Activated CD4-positive, alpha-beta T cell treated with anti-CD3 and anti-CD28 coated beads, Interleukin-2, amount 10 ng/mL, durations not matched to agents 7 days and 5 days (primary cell): ENCODE data around the gene EMSY. TPM values are rescaled to one million over a fixed set of nuclear protein-coding genes. Genes with fewer than 3 reads are reported as not detected.
"Not testable (repeated sequence)": the region's sequence is repeated elsewhere in the genome, so short reads cannot be mapped to it uniquely, and the experiment has no call there.

ENCODE experiments used
- CTCF ChIA-PET: fragments of 350-600 bp; sonication (Branson Sonifier 250); formaldehyde crosslinking; loops from one replicate; lab custom pipeline; 2021; ENCODE audit warnings: antibody characterized with exemption; lab: Charles Lee
- POLR2A ChIA-PET: fragments of 350-600 bp; sonication (Branson Sonifier 250); formaldehyde crosslinking; loops from one replicate; lab custom pipeline; 2021; ENCODE audit warnings: antibody characterized with exemption; lab: Charles Lee
- DNase-seq: peaks from one replicate; pipeline ENCODE4 v3.0.0-alpha.2; 2020
- H3K27ac Mint-ChIP-seq: one replicate; pipeline ENCODE4 v1.8.0; 2021; ENCODE audit warnings: mild to moderate bottlenecking, moderate library complexity, mixed read lengths
- H3K27me3 Mint-ChIP-seq: one replicate; pipeline ENCODE4 v1.8.0; 2021; ENCODE audit warnings: mixed read lengths
- H3K36me3 Mint-ChIP-seq: one replicate; pipeline ENCODE4 v1.8.0; 2021; ENCODE audit warnings: low read depth, mixed read lengths
- H3K4me1 Mint-ChIP-seq: one replicate; pipeline ENCODE4 v1.8.0; 2021; ENCODE audit warnings: mixed read lengths
- H3K4me3 Mint-ChIP-seq: one replicate; pipeline ENCODE4 v1.8.0; 2021; ENCODE audit warnings: mild to moderate bottlenecking, moderate library complexity, mixed read lengths
- H3K9me3 Mint-ChIP-seq: one replicate; pipeline ENCODE4 v1.8.0; 2021; ENCODE audit warnings: mixed read lengths
- total RNA-seq, 2 experiments: library from RNA; stranded (reverse); gene quantifications; one replicate each; pipeline ENCODE4 v1.2.3, GENCODE V29; 2021

The EMSY gene
- total RNA-seq, 2 experiments from 2014 or later = 28.7 to 31.8 TPM

DNA sequence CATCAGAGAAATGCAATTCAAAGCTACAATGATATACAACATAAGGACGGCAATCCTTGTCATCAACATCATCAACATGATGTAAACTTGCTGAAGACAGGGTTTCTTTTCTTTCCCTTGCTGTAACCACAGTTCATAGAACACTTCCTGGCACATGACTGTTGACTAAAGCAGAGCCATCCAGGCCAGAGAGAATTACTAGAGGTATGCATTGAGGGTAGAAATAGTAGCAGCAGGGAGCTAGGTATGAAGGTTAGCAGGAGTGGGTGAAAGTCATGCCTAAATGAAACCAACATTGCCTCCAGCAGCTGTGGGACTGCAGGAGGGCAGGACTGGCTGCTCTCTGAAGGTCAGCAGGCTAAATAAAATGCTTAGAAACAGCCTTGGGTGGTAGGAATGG lies 122.0 kb downstream of the EMSY start:
- H3K27me3 Mint-ChIP-seq = peaks cover 26% of the 10 kb centered on the region
- H3K27ac Mint-ChIP-seq = no peak overlapping the region
- H3K9me3 Mint-ChIP-seq = no peaks in the 10 kb centered on the region
- peaks cover 14% of the 10 kb centered on the region for H3K4me1 Mint-ChIP-seq
- ChIA-PET CTCF (interaction anchor here (1.2 kb wide), 1 partner anchor 155 kb away, joined by 3 read pairs; no protein-coding TSS in a partner anchor), POLR2A (no interaction called here)
- no peak for DNase-seq
- no peaks in the 10 kb centered on the region for H3K36me3 Mint-ChIP-seq
- no peak overlapping the region for H3K4me3 Mint-ChIP-seq

DNA sequence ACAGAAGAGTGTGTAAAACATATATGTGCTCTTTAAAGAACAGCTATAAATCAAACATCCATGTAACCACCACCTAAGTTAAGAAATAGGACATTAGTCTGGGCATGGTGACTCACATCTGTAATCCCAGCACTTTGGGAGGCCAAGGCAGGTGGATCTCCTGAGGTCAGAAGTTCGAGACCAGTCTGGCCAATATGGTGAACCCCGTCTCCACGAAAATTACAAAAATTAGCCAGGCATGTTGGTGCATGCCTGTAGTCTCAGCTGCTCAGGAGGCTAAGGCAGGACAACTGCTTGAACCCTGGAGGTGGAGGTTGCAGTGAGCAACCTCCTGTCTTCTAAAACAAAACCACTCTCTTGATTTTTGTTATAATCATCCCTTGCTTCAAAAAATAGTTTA lies 122.4 kb downstream of the EMSY start:
- H3K4me3 Mint-ChIP-seq = no peak overlapping the region
- peaks cover 14% of the 10 kb centered on the region for H3K4me1 Mint-ChIP-seq
- H3K27me3 Mint-ChIP-seq = peaks cover 22% of the 10 kb centered on the region
- no peak overlapping the region for H3K27ac Mint-ChIP-seq
- ChIA-PET POLR2A (no interaction called here), CTCF (interaction anchor here (1.2 kb wide), 1 partner anchor 155 kb away, joined by 3 read pairs; no protein-coding TSS in a partner anchor)
- no peaks in the 10 kb centered on the region for H3K9me3 Mint-ChIP-seq
- DNase-seq = no peak
- no peaks in the 10 kb centered on the region for H3K36me3 Mint-ChIP-seq

DNA sequence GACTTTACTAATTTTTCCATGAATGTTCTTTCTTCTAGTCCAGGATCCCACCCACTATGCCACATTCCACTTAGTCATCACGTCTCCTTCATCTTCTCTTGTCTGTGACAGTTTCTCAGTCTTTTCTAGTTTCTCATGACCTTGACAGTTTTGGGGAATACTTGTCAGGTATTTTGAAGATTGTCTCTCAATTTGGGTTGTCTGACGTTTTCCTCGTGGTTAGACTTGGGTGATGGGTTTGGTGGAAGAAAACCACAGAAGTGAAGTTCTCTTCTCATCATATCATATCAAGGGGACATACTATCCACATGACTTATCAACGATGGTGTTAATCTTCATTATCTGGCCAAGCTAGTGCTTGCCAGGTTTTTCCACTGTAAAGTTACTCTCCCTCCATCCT lies 123.3 kb downstream of the EMSY start:
- Mint-ChIP-seq H3K36me3 (no peaks in the 10 kb centered on the region), H3K9me3 (no peaks in the 10 kb centered on the region), H3K4me1 (peaks cover 14% of the 10 kb centered on the region), H3K4me3 (no peak overlapping the region), H3K27me3 (peaks cover 18% of the 10 kb centered on the region), H3K27ac (no peak overlapping the region)
- ChIA-PET POLR2A (no interaction called here), CTCF (interaction anchor here (2.2 kb wide), 1 partner anchor 10 kb away, joined by 11 read pairs; no protein-coding TSS in a partner anchor)
- no peak for DNase-seq

DNA sequence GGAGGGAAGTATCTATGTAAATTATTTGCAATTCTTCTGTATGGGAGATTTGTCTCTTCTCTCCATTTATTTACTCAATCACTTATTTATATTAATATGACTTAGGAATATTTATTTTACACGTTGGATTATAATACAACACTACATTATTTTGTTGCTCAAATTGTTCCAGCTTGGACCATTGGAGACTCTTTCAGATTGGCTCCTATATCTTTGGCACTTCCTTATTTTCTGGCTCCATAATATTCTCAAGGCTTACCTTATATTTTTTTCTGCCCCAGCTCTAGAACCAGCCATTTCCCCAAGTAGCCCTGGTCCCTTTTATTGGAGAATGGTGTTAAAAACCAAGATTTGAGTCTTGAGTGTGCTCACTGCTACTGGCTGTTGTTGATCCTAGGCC lies 123.8 kb downstream of the EMSY start:
- H3K9me3 Mint-ChIP-seq = no peaks in the 10 kb centered on the region
- no peak overlapping the region for H3K27ac Mint-ChIP-seq
- H3K4me3 Mint-ChIP-seq = no peak overlapping the region
- DNase-seq = no peak
- ChIA-PET POLR2A (no interaction called here), CTCF (interaction anchor here (2.2 kb wide), 1 partner anchor 10 kb away, joined by 11 read pairs; no protein-coding TSS in a partner anchor)
- peaks cover 14% of the 10 kb centered on the region for H3K4me1 Mint-ChIP-seq
- peaks cover 18% of the 10 kb centered on the region for H3K27me3 Mint-ChIP-seq
- H3K36me3 Mint-ChIP-seq = no peaks in the 10 kb centered on the region

DNA sequence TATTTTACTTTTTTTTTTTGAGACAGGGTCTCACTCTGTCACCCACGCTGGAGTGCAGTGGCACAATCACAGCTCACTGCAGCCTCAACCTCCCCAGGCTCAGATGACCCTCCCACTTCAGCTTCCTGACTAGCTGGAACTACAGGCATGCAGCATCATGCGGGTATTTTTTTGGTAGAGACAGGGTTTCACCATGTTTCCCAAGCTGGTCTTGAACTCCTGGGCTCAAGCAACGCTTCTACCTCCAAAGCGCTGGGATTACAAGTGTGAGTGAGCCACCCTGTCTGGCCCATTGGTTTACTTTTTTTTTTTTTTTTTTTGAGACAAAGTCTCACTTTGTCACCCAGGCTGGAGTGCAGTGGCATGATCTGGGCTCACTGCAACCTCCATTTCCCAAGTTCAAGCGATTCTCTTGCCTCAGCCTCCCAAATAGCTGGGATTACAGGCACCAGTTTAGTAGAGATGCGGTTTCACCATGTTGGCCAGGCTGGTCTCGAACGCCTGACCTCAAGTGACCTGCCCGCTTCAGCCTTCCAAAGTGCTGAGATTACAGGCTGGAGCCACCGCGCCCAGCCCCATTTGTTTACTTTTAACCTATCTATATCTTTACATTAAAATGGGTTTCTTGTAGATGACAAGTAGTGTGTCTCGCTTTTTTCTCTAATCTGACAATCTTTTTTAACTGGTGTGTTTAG lies 127.5 kb downstream of the EMSY start:
- H3K4me1 Mint-ChIP-seq, POLR2A ChIA-PET, H3K36me3 Mint-ChIP-seq, H3K27ac Mint-ChIP-seq, H3K4me3 Mint-ChIP-seq, H3K9me3 Mint-ChIP-seq, DNase-seq: not testable (repeated sequence)
- CTCF ChIA-PET = interaction anchor here (0.7 to 1.0 kb wide), 3 partner anchors 16 to 956 kb away, joined by 3 to 4 read pairs (median 3); no protein-coding TSS in a partner anchor
- H3K27me3 Mint-ChIP-seq = peaks cover 25% of the 10 kb centered on the region

DNA sequence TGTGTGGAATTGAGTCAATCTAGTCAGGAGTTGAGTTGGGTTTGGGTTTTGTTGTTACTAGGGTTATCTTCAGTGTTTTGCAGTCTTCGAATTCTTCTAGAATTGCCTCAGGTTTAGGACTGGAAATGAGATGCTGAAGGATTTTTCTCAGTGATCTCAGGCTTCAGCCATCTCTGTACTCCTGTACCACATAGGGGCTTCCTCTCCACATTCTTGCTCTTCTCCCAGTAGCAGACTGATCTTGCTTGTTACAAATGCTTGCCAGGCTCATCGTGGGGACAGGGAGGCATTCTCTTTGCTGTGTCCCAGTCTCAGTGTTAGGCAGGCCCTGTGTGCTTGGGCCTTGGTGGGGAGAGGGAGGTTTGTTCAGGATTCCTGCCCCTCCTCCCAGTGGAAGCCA lies 129.6 kb downstream of the EMSY start:
- no peak overlapping the region for H3K4me3 Mint-ChIP-seq
- peaks cover 18% of the 10 kb centered on the region for H3K27me3 Mint-ChIP-seq
- CTCF ChIA-PET = no interaction called here
- no peaks in the 10 kb centered on the region for H3K9me3 Mint-ChIP-seq
- POLR2A ChIA-PET = no interaction called here
- DNase-seq = no peak
- H3K4me1 Mint-ChIP-seq = no peaks in the 10 kb centered on the region
- H3K27ac Mint-ChIP-seq = no peak overlapping the region
- H3K36me3 Mint-ChIP-seq = no peaks in the 10 kb centered on the region

DNA sequence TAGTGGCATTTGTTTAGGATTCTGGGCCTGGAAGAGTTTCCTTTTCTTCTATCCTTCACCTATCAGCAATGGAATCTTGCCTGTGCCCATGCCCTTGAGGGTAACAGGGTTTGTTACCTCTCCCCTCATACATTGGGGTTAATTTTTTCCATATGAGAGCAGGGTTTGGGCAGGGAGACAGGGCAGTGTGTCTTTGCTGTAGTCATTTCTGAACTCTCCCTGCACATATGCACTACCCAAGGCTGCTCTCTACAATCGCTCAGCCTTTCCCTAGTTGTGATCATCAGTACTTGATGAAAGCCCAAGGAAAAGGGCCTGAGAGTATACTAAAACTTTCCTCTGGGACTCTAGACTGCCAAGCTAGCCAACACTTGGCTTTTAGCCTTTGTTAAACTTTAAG lies 130.1 kb downstream of the EMSY start:
- no peaks in the 10 kb centered on the region for H3K9me3 Mint-ChIP-seq
- DNase-seq = no peak
- CTCF ChIA-PET = no interaction called here
- no peak overlapping the region for H3K27ac Mint-ChIP-seq
- peaks cover 17% of the 10 kb centered on the region for H3K27me3 Mint-ChIP-seq
- H3K4me3 Mint-ChIP-seq = no peak overlapping the region
- POLR2A ChIA-PET = no interaction called here
- no peaks in the 10 kb centered on the region for H3K4me1 Mint-ChIP-seq
- H3K36me3 Mint-ChIP-seq = no peaks in the 10 kb centered on the region

DNA sequence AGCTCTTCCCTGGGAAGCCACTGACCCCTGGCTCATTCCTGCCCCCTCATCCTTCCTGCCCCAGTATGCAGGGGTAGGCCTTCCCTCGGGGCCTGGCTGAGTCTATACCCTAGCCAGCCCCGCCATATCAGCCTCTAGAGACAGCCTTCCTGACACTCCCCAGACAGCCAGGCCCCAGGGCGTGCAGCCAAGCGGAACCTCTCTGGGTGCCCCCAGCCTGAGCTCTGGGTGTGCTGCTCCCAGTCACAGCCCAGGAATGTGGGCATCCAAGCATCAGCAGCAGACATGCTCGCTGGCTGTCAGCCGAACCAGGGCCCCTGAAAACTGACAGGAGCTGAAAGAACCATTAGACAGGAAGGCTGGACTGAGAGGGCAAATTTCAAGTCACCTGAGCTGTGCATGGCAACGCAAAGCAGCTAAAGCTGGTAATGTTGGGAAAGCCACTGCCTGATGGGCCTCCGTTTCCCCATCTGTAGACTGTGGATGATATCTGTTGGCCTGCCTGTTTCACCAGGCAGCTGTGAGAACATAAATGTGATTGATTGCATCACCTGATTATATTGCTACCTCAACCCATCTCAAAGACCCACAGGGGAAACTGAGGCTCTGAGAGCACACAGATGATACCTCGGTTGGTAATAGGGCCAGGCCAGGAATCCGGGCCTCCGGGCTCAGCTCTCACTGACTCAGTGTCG lies 132.6 kb downstream of the EMSY start:
- Mint-ChIP-seq H3K4me1 (no peaks in the 10 kb centered on the region), H3K9me3 (no peaks in the 10 kb centered on the region), H3K27me3 (peaks cover 7% of the 10 kb centered on the region), H3K36me3 (no peaks in the 10 kb centered on the region), H3K27ac (no peak overlapping the region), H3K4me3 (no peak overlapping the region)
- no peak for DNase-seq
- ChIA-PET CTCF (interaction anchor here (0.7 to 2.4 kb wide), 2 partner anchors 8 to 397 kb away, joined by 3 to 11 read pairs; no protein-coding TSS in a partner anchor), POLR2A (no interaction called here)

DNA sequence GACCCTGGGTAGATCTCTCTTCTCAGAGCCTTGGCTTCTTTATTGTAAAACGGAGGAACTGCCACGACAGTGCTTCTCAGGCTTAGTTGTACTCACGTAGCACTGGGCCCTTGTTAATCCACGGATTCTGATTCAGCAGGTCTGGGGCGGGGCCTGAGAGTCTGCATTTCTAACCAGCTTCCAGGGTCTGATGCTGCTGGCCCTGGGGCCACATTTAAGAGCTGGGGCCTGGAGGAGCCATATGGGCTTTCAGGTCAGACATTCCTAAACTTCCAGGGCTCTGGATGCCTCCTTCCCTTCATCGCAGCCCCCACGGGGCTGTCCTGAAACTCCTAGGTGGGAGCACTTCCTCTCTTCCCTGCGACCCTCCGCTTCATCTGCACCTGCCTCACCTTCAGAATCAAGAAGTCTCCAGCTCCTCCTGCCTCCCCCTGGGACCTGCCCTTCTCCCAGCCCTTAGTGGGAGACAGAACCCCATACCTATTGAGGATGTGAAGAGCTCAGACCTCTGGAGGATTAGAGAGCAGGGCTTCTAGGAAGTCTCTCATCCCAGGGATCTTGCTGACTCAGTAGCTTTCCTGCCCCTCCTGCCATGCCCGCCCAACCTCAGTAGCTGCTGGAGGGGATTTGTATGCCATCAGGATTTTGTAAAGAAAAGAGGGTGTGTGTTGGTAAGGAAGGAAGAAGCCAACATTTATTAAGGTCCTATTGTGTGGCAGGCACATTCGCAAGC lies 133.3 kb downstream of the EMSY start:
- CTCF ChIA-PET = interaction anchor here (2.4 kb wide), 1 partner anchor 9 kb away, joined by 11 read pairs; no protein-coding TSS in a partner anchor
- no peak for DNase-seq
- H3K36me3 Mint-ChIP-seq = no peaks in the 10 kb centered on the region
- peaks cover 7% of the 10 kb centered on the region for H3K27me3 Mint-ChIP-seq
- H3K9me3 Mint-ChIP-seq = no peaks in the 10 kb centered on the region
- H3K4me3 Mint-ChIP-seq = no peak overlapping the region
- H3K4me1 Mint-ChIP-seq = no peaks in the 10 kb centered on the region
- H3K27ac Mint-ChIP-seq = no peak overlapping the region
- POLR2A ChIA-PET = no interaction called here

DNA sequence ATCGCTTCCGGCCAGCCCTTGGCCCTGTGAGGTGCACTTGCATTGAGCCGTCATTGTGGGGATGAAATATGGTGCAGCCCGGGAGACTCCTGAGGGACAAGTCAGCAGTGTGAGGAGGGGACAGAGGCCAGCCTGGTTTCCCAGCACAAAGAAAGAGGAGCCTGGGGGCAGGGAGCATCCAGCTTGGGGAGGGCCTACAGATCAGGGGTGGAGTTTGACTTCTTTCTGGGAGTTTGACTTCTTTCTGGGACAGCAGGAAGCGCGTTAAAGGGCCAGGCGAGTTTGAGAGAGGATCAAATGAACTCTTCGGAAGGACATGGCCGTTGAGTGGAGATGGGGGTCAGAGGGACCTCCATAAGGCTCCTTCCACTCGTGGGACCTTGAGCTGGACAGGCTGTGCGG lies 133.8 kb downstream of the EMSY start:
- Mint-ChIP-seq H3K4me1 (no peaks in the 10 kb centered on the region), H3K4me3 (no peak overlapping the region), H3K27ac (no peak overlapping the region), H3K36me3 (no peaks in the 10 kb centered on the region), H3K27me3 (peaks cover 7% of the 10 kb centered on the region), H3K9me3 (no peaks in the 10 kb centered on the region)
- ChIA-PET CTCF (interaction anchor here (0.8 to 2.4 kb wide), 2 partner anchors 9 to 14 kb away, joined by 3 to 11 read pairs; no protein-coding TSS in a partner anchor), POLR2A (no interaction called here)
- DNase-seq = no peak

DNA sequence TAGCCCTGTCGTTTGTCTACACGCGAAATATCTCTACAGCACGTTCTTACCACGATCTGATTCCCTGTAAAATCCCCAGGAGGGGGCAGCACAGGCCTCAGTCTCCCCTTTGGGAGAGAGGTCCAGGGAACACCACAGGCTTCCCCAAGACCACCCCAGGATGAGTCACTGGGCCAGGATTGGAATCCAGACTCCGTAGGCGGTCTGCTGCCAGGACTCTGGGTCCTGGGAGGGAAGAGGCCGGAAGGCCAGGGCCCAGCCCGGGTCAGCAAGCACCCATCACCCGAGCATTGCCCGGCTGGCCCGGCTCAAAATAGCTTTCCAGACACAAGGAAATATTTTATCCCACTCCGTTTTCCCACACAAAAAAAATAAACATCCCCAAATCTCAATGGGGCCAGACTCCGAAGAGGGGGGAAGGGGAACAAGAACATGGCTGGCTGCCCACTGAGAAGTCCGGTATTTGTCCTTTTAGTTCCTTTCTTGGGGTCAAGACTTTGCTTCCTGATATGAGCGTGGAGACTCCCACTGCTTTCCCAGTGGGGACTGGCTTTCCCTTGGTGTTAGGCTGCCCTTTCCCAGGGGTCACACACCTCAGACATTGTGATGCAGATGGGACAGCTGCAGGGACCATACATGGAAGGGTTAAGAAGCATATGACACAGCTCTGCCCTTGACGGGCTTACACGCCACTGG lies 134.4 kb downstream of the EMSY start:
- Mint-ChIP-seq H3K4me1 (no peaks in the 10 kb centered on the region), H3K27ac (no peak overlapping the region), H3K9me3 (no peaks in the 10 kb centered on the region), H3K4me3 (no peak overlapping the region), H3K27me3 (peaks cover 2% of the 10 kb centered on the region), H3K36me3 (no peaks in the 10 kb centered on the region)
- ChIA-PET CTCF (interaction anchor here (0.8 to 2.4 kb wide), 3 partner anchors 10 to 16 kb away, joined by 3 to 11 read pairs (median 3); no protein-coding TSS in a partner anchor), POLR2A (no interaction called here)
- no peak for DNase-seq

DNA sequence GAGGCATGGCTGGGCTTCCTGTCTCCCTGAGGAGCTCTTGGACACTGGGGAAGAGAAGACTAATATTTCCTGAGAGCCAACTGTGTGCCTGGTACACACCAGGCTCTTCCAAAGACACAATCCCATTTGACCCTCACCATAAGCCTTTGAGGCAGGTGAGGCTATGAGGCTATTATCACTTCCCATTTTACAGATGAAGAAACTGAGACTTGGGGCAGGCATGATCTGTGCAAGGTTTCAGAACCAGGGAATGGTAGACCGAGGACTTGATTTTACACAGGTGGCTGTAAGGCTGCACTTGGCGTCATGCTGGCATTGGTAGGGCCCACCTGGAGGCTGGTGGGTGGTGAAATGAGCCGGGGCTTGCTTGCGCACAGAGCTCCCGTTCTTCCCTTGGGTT lies 134.9 kb downstream of the EMSY start:
- DNase-seq = no peak
- ChIA-PET CTCF (interaction anchor here (0.8 to 2.4 kb wide), 3 partner anchors 10 to 16 kb away, joined by 3 to 11 read pairs (median 3); no protein-coding TSS in a partner anchor), POLR2A (no interaction called here)
- Mint-ChIP-seq H3K4me1 (no peaks in the 10 kb centered on the region), H3K27ac (no peak overlapping the region), H3K36me3 (no peaks in the 10 kb centered on the region), H3K4me3 (no peak overlapping the region), H3K9me3 (no peaks in the 10 kb centered on the region), H3K27me3 (no peaks in the 10 kb centered on the region)
